Measurements from ENCODE around the gene RCL1.
A peak's percentile ranks its signal among the peaks of the same experiment; 100 is the strongest.
"Not testable (repeated sequence)": the region's sequence is repeated elsewhere in the genome, so short reads cannot be mapped to it uniquely, and the experiment has no call there.

The RCL1 gene, protein sequence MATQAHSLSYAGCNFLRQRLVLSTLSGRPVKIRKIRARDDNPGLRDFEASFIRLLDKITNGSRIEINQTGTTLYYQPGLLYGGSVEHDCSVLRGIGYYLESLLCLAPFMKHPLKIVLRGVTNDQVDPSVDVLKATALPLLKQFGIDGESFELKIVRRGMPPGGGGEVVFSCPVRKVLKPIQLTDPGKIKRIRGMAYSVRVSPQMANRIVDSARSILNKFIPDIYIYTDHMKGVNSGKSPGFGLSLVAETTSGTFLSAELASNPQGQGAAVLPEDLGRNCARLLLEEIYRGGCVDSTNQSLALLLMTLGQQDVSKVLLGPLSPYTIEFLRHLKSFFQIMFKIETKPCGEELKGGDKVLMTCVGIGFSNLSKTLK

DNA sequence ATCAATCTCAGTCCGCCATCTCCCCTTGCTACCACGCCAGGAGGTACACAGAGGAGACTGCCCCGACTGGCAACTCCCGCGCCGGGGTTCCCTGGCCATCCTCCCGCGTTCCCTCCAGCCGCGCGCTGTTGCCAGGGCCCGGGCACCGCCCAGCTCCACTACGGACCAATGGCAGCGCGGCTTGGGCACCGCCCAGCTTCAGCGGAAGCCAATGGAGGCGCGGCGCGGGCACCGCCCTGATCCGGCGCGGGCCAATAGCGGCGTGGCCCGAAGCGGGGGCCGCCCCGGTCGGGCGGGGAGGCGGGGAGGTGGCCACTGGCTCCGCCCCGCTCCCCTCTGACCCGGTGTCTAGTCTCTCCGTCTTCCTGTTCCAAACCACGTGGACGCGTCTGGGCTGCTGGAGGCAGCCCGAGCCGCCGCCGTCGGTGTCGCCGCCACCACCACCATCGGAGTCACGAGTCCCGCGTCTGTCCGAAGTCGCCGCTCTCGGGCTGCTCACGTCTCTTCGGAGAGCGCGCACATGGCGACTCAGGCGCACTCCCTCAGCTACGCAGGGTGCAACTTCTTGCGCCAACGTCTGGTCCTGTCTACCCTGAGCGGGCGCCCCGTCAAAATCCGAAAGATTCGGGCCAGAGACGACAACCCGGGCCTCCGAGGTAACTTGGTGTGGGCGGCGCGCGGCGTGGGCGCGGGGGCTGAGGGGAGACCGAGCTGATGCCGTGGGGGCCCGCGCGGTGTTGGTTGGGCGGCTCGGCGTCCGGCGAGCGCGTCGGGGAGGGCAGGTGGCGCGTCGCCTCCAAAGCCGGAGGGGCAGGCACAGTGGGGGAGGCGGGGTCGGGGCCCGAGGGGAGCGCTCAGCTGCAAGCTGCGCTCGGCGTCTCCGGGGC lies at the start of gene RCL1:
TSS of gene RCL1 (plus strand) at position 373 of the 887 bp plus-strand sequence. CDS start at position 521, 148 bp downstream.
- DNase-seq (ENCODE audit: low spot score): peak; percentile 95

- no peak for DNase-seq (ENCODE audit: low spot score)
Measured at GRCh38 chr9:4743131-4743875, 49.4 kb upstream of the RCL1 start.

DNA sequence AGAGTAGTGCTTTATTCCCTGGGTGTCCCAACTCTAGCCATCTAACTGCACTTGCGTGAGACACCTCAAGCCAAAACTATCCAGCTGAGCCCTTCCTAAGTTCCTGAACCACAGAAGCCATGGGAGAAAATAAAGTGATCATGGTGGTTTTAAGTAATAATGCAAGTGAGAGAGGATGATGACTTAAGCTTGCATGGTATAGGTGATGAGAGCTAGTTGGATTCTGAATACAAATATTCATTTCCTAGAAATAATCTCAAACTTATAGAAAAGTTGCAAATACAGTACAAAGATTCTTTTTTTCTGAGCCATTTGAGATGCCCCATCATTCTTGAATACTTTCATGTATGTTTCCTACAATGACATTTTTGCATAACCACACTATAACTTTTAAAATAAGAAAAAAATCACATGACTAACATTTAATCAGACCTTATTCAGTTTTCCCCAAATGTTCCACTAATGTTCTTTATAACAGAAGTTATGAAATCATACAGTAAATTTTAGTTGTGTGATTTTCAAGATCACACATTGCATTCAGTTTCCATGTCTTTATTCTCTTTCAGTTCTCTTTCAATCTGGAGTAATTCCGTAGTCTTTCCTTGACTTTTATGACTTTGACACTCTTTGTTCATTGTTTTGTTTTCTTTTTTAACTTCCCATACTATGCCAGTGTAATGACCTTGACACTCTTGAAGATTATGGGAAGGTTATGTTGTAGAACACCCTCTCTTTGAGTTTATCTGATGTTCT lies 46.3 kb upstream of the RCL1 start:
- DNase-seq (ENCODE audit: low spot score): no peak

DNA sequence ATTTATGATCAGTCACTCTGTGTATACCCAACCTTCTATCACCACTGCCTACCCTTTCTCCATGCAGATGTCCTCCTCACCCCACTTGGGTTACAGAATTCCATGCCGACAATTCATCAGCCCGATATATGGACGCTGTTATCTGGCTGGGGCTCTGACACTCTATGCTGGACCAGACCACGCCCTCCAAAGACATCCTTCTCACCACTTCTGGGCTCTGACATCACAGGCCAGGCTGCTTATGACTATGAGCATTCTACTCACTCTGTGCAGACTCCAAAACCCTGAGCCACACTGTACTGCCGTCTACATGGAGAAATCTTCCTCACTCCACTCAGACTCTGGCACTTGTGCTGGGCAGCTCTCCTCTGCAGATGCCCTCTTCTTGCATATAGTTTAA lies 44.1 kb upstream of the RCL1 start:
- DNase-seq (ENCODE audit: low spot score): no peak

- DNase-seq (ENCODE audit: low spot score): peak; percentile 53
Measured at GRCh38 chr9:4750023-4750673, 42.6 kb upstream of the RCL1 start.

GRCh38 chr9:4754530-4754929 lies 38.2 kb upstream of the RCL1 start:
- DNase-seq (ENCODE audit: low spot score): not testable (repeated sequence)

DNA sequence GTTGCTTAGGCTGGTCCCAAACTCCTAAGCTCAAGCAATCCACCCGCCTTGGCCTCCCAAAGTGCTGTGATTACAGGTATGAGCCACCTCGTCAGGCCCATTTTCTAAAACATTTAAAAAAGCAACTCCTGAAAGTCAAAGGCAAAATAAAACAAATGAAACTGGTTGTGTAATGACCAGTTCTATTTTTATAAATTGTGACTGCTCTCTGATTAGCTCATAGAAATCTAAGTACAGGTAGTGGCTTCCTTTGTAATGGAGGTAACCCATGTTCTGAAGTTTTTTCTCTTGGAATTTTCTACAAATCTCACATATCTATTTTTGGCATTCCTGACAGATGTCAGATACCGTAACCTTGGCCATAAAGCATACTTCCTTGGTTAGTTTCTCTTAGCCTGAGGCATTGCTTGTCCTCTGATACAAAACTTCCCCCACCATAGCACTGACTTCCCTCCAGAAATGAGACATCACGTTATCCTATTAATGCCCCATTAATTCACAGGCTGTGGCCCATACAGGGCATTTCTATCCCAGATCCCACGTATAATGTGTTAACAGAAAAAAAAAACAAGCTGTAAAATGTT lies 37.6 kb upstream of the RCL1 start:
- DNase-seq (ENCODE audit: low spot score): no peak

GRCh38 chr9:4756420-4756819 lies 36.3 kb upstream of the RCL1 start:
- no peak for DNase-seq (ENCODE audit: low spot score)

DNA sequence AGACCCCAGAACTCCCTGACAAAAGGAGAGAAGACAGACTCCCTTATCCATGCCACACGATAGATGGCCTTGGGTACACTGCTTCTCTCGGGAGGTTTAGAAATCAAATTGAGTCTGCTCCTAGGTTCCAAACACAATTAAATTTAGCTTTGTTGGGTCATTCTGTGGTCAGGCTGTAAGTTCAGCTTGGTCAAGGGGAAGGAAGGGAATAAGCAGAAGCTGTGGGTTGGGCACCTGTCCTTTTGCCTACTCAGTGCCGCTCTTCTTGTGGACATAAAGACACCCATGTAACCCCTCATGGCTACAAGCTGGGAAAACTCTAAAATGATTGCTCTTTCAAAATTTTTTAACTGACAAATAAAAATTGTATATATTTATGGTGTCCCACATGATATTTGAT lies 32.6 kb upstream of the RCL1 start:
- no peak for DNase-seq (ENCODE audit: low spot score)

DNA sequence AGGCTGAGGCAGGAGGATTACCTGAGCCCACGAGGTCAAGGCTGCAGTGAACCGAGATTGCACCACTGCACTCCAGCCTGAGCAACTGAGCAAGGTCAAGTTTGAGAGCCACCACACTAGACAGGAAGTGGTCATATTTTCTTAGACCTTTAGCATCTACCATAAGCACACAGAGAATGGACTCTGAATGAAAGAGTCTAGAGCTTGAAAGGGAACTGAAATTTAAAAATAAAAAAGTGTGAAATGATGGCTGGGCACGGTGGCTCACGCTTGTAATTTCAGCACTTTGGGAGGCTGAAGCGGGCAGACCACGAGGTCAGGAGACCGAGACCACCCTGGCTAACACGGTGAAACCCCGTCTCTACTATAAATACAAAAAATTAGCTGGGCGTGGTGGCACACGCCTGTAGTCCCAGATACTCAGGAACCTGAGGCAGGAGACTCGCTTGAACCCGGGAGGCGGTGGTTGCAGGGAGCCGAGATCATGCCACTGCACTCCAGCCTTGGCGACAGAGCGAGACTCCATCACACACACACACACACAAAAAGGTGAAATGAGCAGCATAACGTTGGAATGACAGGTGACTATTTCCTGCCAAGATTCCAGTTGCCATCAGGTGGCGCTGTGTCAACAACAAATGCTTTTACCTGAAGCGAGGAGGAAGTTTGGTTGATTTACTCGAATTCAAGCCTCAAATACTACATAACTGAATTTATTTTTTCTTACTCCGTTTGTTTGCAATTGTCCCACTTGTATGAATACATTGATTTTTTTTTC lies 30.4 kb upstream of the RCL1 start:
- DNase-seq (ENCODE audit: low spot score): peak; percentile 86

GRCh38 chr9:4762886-4763541 lies 29.7 kb upstream of the RCL1 start:
- no peak for DNase-seq (ENCODE audit: low spot score)

DNA sequence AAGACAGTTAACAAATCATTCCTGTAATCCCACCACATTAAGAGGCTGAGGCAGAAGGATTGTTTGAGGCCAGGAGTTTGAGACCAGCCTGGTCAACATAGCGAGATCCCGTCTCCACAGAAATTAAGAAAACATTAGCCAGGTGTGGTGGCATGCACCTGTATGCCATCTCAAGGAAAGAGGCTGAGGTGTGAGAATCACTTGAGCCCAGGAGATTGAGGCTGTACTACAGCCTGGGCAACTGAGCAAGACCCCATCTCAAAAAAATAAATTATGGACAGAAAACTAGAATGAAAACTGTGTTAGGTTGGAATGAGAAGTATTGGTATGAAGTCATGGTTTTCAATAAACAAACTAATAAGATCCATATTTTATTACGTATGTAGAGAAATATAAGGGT lies 28.7 kb upstream of the RCL1 start:
- no peak for DNase-seq (ENCODE audit: low spot score)

DNA sequence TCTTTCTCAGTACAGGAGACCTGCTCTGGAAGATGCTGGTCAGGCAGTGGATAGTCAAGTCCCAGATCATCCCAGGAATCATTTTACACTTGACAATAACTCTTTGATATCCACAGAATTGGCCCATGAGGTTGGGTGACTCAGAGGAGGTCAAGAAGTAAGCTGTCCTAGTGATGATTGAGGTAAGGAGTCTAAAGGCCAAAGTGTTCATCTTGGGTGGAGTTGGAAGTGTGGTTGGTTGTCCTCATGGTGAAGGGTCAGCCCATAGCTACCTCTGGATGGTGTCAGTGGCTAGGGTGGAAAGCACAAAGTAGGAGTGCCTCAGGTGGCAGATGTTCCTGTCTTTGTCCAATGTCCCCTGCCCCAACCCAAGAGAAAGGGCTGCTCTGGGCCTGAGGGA lies 24.1 kb upstream of the RCL1 start:
- DNase-seq (ENCODE audit: low spot score): no peak

GRCh38 chr9:4769321-4770080 lies 23.2 kb upstream of the RCL1 start:
- no peak for DNase-seq (ENCODE audit: low spot score)

- no peak for DNase-seq (ENCODE audit: low spot score)
Measured at GRCh38 chr9:4771788-4772187, 21.0 kb upstream of the RCL1 start.

- no peak for DNase-seq (ENCODE audit: low spot score)
Measured at GRCh38 chr9:4774209-4774608, 18.5 kb upstream of the RCL1 start.

DNA sequence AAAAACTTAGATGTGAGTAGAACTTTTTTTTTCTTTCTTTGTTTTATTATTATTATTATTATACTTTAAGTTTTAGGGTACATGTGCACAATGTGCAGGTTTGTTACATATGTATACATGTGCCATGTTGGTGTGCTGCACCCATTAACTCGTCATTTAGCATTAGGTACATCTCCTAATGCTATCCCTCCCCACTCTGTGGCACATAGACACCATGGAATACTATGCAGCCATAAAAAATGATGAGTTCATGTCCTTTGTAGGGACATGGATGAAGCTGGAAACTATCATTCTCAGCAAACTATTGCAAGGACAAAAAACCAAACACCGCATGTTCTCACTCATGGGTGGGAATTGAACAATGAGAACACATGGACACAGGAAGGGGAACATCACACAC lies 17.8 kb upstream of the RCL1 start:
- not testable (repeated sequence) for DNase-seq (ENCODE audit: low spot score)

DNA sequence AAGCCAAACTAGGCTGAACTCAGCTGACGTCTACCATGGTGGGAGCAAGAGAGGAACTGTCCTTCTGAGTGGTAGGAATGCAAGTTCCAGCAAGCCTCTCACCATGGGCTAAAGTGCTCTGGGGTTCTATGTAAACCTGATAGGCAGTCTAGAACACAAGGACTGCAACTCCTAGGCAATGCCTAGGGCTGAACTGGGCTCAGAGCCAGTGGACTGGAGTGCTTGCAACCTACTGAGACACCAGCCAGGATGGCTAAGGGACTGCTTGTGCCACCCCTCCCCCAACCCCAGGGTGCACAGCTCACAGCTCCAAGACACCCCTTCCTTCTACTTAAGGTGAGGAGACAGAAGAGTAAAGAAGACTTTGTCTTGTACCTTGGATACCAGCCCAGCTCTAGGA lies 12.1 kb upstream of the RCL1 start:
- DNase-seq (ENCODE audit: low spot score): no peak

GRCh38 chr9:4781408-4781807 lies 11.3 kb upstream of the RCL1 start:
- DNase-seq (ENCODE audit: low spot score): no peak
